Neural cell (in vitro differentiated cells): ENCODE measurements around the gene IGF1R. TPM values are rescaled to one million over a fixed set of nuclear protein-coding genes. Genes with fewer than 3 reads are reported as not detected.

ENCODE experiments used
- H2AFZ ChIP-seq: fragments of 200-600, 300-800 bp; sonication (generic), shearing (Covaris generic); 2 replicates; pipeline ENCODE4 v1.6.0; 2014; ENCODE audit warnings: low read depth, mild to moderate bottlenecking, antibody characterized with exemption, low read length, moderate library complexity
- H3F3A ChIP-seq: fragments of 200-600 bp; shearing (Covaris generic); 2 replicates; pipeline ENCODE4 v1.6.1; 2016; ENCODE audit warnings: mild to moderate bottlenecking, moderate library complexity, mixed read lengths, antibody characterized with exemption, low read length; ENCODE audit not compliant: insufficient read depth, poor library complexity, severe bottlenecking
- H3K27ac ChIP-seq: fragments of 200-600, 300-800 bp; sonication (generic), shearing (Covaris generic); 2 replicates; pipeline ENCODE4 v1.5.1; 2014; ENCODE audit warnings: mild to moderate bottlenecking, low read length, moderate library complexity
- H3K27me3 ChIP-seq: fragments of 300-800, 200-600 bp; sonication (generic), shearing (Covaris generic); 2 replicates; pipeline ENCODE4 v1.6.0; 2014; ENCODE audit warnings: mild to moderate bottlenecking, low read depth, low read length, moderate library complexity; ENCODE audit not compliant: insufficient read depth
- H3K36me3 ChIP-seq: fragments of 300-800, 200-600 bp; sonication (generic), shearing (Covaris generic); 2 replicates; pipeline ENCODE4 v1.5.1; 2014; ENCODE audit warnings: mild to moderate bottlenecking, antibody characterized with exemption, low read length, moderate library complexity; ENCODE audit not compliant: insufficient read depth
- H3K4me2 ChIP-seq: fragments of 300-800, 200-600 bp; sonication (generic), shearing (Covaris generic); 2 replicates; pipeline ENCODE4 v1.6.0; 2014; ENCODE audit warnings: mild to moderate bottlenecking, low read length
- H3K4me3 ChIP-seq: fragments of 300-800, 200-600 bp; sonication (generic), shearing (Covaris generic); 2 replicates; pipeline ENCODE4 v1.5.1; 2014; ENCODE audit warnings: mild to moderate bottlenecking, low read length, moderate library complexity
- H3K79me2 ChIP-seq: fragments of 200-600 bp; shearing (Covaris generic); replicated peaks from 2 replicates; pipeline ENCODE4 v1.6.0; 2014; ENCODE audit warnings: mild to moderate bottlenecking, low read length, moderate library complexity; ENCODE audit not compliant: insufficient read depth
- H3K9ac ChIP-seq: fragments of 300-800, 200-600 bp; sonication (generic), shearing (Covaris generic); 2 replicates; pipeline ENCODE4 v1.6.1; 2016; ENCODE audit warnings: mild to moderate bottlenecking, low read length, mixed read lengths
- H3K9me2 ChIP-seq: fragments of 200-600 bp; shearing (Covaris generic); 2 replicates; pipeline ENCODE4 v1.6.1; 2016; ENCODE audit warnings: mild to moderate bottlenecking, low read length, mixed read lengths; ENCODE audit not compliant: insufficient read depth
- H3K9me3 ChIP-seq: fragments of 200-600, 300-800 bp; sonication (generic), shearing (Covaris generic); 2 replicates; pipeline ENCODE4 v1.6.1; 2016; ENCODE audit warnings: mild to moderate bottlenecking, mixed run types, low read length, moderate library complexity, mixed read lengths
- H4K20me1 ChIP-seq: fragments of 200-600 bp; shearing (Covaris generic); 2 replicates; pipeline ENCODE4 v1.6.1; 2016; ENCODE audit warnings: mild to moderate bottlenecking, mixed run types; ENCODE audit not compliant: insufficient read depth
- CTCF ChIP-seq: fragments of 450-650 bp; IDR thresholded peaks from 2 replicates; pipeline ENCODE4 v1.5.1; 2014; ENCODE audit warnings: antibody characterized with exemption, mild to moderate bottlenecking, moderate library complexity; ENCODE audit not compliant: poor library complexity, severe bottlenecking
- EP300 ChIP-seq: fragments of 450-650 bp; conservative IDR thresholded peaks from 2 replicates; pipeline ENCODE4 v1.6.1; 2014; ENCODE audit warnings: antibody characterized with exemption, mild to moderate bottlenecking, moderate library complexity; ENCODE audit not compliant: poor library complexity, severe bottlenecking
- EZH2 ChIP-seq: fragments of 200-600, 300-800 bp; shearing (Covaris generic), sonication (generic); IDR thresholded peaks from 2 replicates; pipeline ENCODE4 v1.6.1; 2014; ENCODE audit warnings: antibody characterized with exemption, low read length, borderline replicate concordance, mild to moderate bottlenecking; ENCODE audit not compliant: insufficient read depth, poor library complexity, severe bottlenecking
- MXI1 ChIP-seq: fragments of 450-650 bp; conservative IDR thresholded peaks from 2 replicates; pipeline ENCODE4 v1.6.1; 2014; ENCODE audit warnings: antibody characterized with exemption, mild to moderate bottlenecking; ENCODE audit not compliant: poor library complexity, severe bottlenecking
- POLR2AphosphoS5 ChIP-seq: IDR thresholded peaks from 2 replicates; pipeline ENCODE4 v1.6.1; 2012
- RAD21 ChIP-seq: fragments of 450-650 bp; conservative IDR thresholded peaks from 2 replicates; pipeline ENCODE4 v1.6.1; 2014; ENCODE audit warnings: antibody characterized with exemption, mild to moderate bottlenecking, moderate library complexity
- SMC3 ChIP-seq: fragments of 450-650 bp; conservative IDR thresholded peaks from 2 replicates; pipeline ENCODE4 v1.6.1; 2014; ENCODE audit warnings: antibody characterized with exemption, mild to moderate bottlenecking, moderate library complexity; ENCODE audit not compliant: poor library complexity
- TAF1 ChIP-seq: IDR thresholded peaks from 2 replicates; pipeline ENCODE4 v1.6.1; 2012; ENCODE audit warnings: low read depth
- polyA plus RNA-seq: library from polyadenylated mRNA; depleted of rRNA; stranded (reverse); fragments of >200 nt; gene quantifications from 2 replicates; pipeline ENCODE4 v1.2.3, GENCODE V29; 2014
- TF ChIP-seq, protein P1 (sequence below): IDR thresholded peaks from 2 replicates; pipeline ENCODE4 v1.6.1; 2012; ENCODE audit warnings: borderline replicate concordance

The IGF1R gene
- polyA plus RNA-seq, 1 donor from 2014 or later: 10.9 TPM

DNA sequence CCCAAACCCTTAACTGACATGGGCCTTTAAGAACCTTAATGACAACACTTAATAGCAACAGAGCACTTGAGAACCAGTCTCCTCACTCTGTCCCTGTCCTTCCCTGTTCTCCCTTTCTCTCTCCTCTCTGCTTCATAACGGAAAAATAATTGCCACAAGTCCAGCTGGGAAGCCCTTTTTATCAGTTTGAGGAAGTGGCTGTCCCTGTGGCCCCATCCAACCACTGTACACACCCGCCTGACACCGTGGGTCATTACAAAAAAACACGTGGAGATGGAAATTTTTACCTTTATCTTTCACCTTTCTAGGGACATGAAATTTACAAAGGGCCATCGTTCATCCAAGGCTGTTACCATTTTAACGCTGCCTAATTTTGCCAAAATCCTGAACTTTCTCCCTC is 309.3 kb downstream of the IGF1R start:
- no peak overlapping the region for H2AFZ ChIP-seq
- H3F3A ChIP-seq: no peaks in the 10 kb centered on the region
- H3K79me2 ChIP-seq: no peaks in the 10 kb centered on the region
- H3K4me2 ChIP-seq: no peak overlapping the region
- H3K9me3 ChIP-seq: no peaks in the 10 kb centered on the region
- no peak overlapping the region for H3K27ac ChIP-seq
- H3K27me3 ChIP-seq: no peaks in the 10 kb centered on the region
- H3K4me3 ChIP-seq: no peak overlapping the region
- no peak overlapping the region for H3K9ac ChIP-seq
- H3K36me3 ChIP-seq: peaks cover 28% of the 10 kb centered on the region
- TF ChIP-seq MXI1: no peak
- TF ChIP-seq EP300: no peak
- no peak for TF ChIP-seq SMC3
- no peak for TF ChIP-seq TAF1
- TF ChIP-seq POLR2AphosphoS5: no peak
- TF ChIP-seq, protein P1, sequence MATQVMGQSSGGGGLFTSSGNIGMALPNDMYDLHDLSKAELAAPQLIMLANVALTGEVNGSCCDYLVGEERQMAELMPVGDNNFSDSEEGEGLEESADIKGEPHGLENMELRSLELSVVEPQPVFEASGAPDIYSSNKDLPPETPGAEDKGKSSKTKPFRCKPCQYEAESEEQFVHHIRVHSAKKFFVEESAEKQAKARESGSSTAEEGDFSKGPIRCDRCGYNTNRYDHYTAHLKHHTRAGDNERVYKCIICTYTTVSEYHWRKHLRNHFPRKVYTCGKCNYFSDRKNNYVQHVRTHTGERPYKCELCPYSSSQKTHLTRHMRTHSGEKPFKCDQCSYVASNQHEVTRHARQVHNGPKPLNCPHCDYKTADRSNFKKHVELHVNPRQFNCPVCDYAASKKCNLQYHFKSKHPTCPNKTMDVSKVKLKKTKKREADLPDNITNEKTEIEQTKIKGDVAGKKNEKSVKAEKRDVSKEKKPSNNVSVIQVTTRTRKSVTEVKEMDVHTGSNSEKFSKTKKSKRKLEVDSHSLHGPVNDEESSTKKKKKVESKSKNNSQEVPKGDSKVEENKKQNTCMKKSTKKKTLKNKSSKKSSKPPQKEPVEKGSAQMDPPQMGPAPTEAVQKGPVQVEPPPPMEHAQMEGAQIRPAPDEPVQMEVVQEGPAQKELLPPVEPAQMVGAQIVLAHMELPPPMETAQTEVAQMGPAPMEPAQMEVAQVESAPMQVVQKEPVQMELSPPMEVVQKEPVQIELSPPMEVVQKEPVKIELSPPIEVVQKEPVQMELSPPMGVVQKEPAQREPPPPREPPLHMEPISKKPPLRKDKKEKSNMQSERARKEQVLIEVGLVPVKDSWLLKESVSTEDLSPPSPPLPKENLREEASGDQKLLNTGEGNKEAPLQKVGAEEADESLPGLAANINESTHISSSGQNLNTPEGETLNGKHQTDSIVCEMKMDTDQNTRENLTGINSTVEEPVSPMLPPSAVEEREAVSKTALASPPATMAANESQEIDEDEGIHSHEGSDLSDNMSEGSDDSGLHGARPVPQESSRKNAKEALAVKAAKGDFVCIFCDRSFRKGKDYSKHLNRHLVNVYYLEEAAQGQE: no peak
- TF ChIP-seq EZH2: no peak
- TF ChIP-seq RAD21: no peak
- TF ChIP-seq CTCF: no peak
- no peaks in the 10 kb centered on the region for H4K20me1 ChIP-seq
- no peaks in the 10 kb centered on the region for H3K9me2 ChIP-seq

DNA sequence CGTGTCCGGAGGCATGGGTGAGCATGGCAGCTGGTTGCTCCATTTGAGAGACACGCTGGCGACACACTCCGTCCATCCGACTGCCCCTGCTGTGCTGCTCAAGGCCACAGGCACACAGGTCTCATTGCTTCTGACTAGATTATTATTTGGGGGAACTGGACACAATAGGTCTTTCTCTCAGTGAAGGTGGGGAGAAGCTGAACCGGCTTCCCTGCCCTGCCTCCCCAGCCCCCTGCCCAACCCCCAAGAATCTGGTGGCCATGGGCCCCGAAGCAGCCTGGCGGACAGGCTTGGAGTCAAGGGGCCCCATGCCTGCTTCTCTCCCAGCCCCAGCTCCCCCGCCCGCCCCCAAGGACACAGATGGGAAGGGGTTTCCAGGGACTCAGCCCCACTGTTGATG is 309.7 kb downstream of the IGF1R start:
- H3K9me3 ChIP-seq: no peaks in the 10 kb centered on the region
- no peaks in the 10 kb centered on the region for H3K9me2 ChIP-seq
- H3K4me3 ChIP-seq: no peak overlapping the region
- H3K27me3 ChIP-seq: no peaks in the 10 kb centered on the region
- no peak overlapping the region for H2AFZ ChIP-seq
- H3K79me2 ChIP-seq: no peaks in the 10 kb centered on the region
- no peaks in the 10 kb centered on the region for H4K20me1 ChIP-seq
- H3K4me2 ChIP-seq: no peak overlapping the region
- no peak overlapping the region for H3K27ac ChIP-seq
- H3F3A ChIP-seq: no peaks in the 10 kb centered on the region
- H3K9ac ChIP-seq: no peak overlapping the region
- TF ChIP-seq, protein P1: no peak
- TF ChIP-seq RAD21 (no peak), EZH2 (no peak), EP300 (no peak), MXI1 (no peak), SMC3 (no peak)
- H3K36me3 ChIP-seq: peaks cover 29% of the 10 kb centered on the region
